Central memory CD4-positive, alpha-beta T cell (primary cell): Measurements from ENCODE around the gene KLHDC7B.

ENCODE experiments used
- DNase-seq: peaks from one replicate; pipeline ENCODE4 v3.0.0; 2022

KLHDC7B gene

GRCh38 chr22:50599816-50600455 lies 54.2 kb downstream of the KLHDC7B start:
- DNase-seq, result peak; percentile 51

GRCh38 chr22:50600538-50600937 lies 54.8 kb downstream of the KLHDC7B start, which contains the start of gene MAPK8IP2:
Gene MAPK8IP2, plus strand, starts transcription at chr22:50600793. Its CDS starts 26 bp downstream, at chr22:50600819.
- DNase-seq, result no peak
